A673 (cell line): Measurements from ENCODE around the gene CADM3. TPM values are rescaled to one million over a fixed set of nuclear protein-coding genes. Genes with fewer than 3 reads are reported as not detected.

Experiments
- BruUV-seq: library from RNA; stranded (reverse); fragments of 400-500 nt; replicated peaks from 2 replicates; lab custom pipeline; 2021; lab: Mats Ljungman, UMichigan
- CTCF ChIA-PET: fragments of 300-600 bp; sonication (Branson Sonifier 250); formaldehyde crosslinking; loops from one replicate; lab custom pipeline; 2022; ENCODE audit warnings: antibody characterized with exemption; lab: Charles Lee
- POLR2A ChIA-PET: fragments of 300-600 bp; sonication (Branson Sonifier 250); formaldehyde crosslinking; loops from one replicate; lab custom pipeline; 2022; ENCODE audit warnings: antibody characterized with exemption; ENCODE audit not compliant: low non-redundant PET; lab: Charles Lee
- DNase-seq: peaks from one replicate; pipeline ENCODE4 v3.0.0-alpha.2; 2015; ENCODE audit warnings: low spot score
- H3K27ac ChIP-seq: fragments of 200-600 bp; sonication (generic); 2 replicates; pipeline ENCODE4 v1.5.1; 2016; ENCODE audit warnings: mixed run types, low read depth, mild to moderate bottlenecking, mixed read lengths, antibody characterized with exemption, low read length; ENCODE audit not compliant: poor library complexity, severe bottlenecking
- H3K27me3 ChIP-seq: fragments of 200-600 bp; sonication (generic); replicated peaks from 2 replicates; pipeline ENCODE4 v1.6.1; 2017; ENCODE audit warnings: mixed run types, low read depth, mild to moderate bottlenecking, mixed read lengths, antibody characterized with exemption, low read length; ENCODE audit not compliant: insufficient read depth, poor library complexity
- H3K36me3 ChIP-seq: fragments of 200-600 bp; sonication (generic); 2 replicates; pipeline ENCODE4 v1.6.1; 2016; ENCODE audit warnings: mixed run types, mild to moderate bottlenecking, mixed read lengths, antibody characterized with exemption, low read length; ENCODE audit not compliant: insufficient read depth, poor library complexity, severe bottlenecking
- H3K4me1 ChIP-seq: fragments of 200-600 bp; sonication (generic); 2 replicates; pipeline ENCODE4 v1.6.1; 2017; ENCODE audit warnings: mixed run types, mild to moderate bottlenecking, mixed read lengths, antibody characterized with exemption, low read length; ENCODE audit not compliant: insufficient read depth, poor library complexity, severe bottlenecking
- H3K4me3 ChIP-seq: fragments of 200-600 bp; sonication (generic); 2 replicates; pipeline ENCODE4 v1.5.1; 2016; ENCODE audit warnings: low read depth, mixed run types, mild to moderate bottlenecking, mixed read lengths, low read length; ENCODE audit not compliant: poor library complexity, severe bottlenecking
- H3K9me3 ChIP-seq: fragments of 200-600 bp; sonication (generic); 2 replicates; pipeline ENCODE4 v1.6.1; 2016; ENCODE audit warnings: mixed run types, low read depth, mild to moderate bottlenecking, mixed read lengths, antibody characterized with exemption, low read length; ENCODE audit not compliant: poor library complexity, severe bottlenecking
- EZH2 ChIP-seq: fragments of 200-600 bp; sonication (generic); IDR thresholded peaks from 2 replicates; pipeline ENCODE4 v1.6.1; 2017; ENCODE audit warnings: borderline replicate concordance, low read depth, mild to moderate bottlenecking, mixed read lengths, antibody characterized with exemption, low read length; ENCODE audit not compliant: poor library complexity, severe bottlenecking
- intact Hi-C: fragments of 100-400 bp; cut with micrococcal nuclease; formaldehyde crosslinking; loops from one replicate; pipeline ENCODE4 v1.10.0; 2022; ENCODE audit not compliant: unreplicated experiment
- total RNA-seq: library from RNA; stranded (reverse); gene quantifications from 2 replicates; pipeline ENCODE4 v1.2.3, GENCODE V29; 2021
- TF ChIP-seq, protein P1 (sequence below): fragments of 300-800, 200-600 bp; sonication (generic); conservative IDR thresholded peaks from 2 replicates; pipeline ENCODE4 v1.5.1; 2017; ENCODE audit warnings: low read depth, mild to moderate bottlenecking, antibody characterized with exemption, low read length, moderate library complexity, mixed read lengths

CADM3 gene
- total RNA-seq, 1 experiment from 2014 or later: not detected

DNA sequence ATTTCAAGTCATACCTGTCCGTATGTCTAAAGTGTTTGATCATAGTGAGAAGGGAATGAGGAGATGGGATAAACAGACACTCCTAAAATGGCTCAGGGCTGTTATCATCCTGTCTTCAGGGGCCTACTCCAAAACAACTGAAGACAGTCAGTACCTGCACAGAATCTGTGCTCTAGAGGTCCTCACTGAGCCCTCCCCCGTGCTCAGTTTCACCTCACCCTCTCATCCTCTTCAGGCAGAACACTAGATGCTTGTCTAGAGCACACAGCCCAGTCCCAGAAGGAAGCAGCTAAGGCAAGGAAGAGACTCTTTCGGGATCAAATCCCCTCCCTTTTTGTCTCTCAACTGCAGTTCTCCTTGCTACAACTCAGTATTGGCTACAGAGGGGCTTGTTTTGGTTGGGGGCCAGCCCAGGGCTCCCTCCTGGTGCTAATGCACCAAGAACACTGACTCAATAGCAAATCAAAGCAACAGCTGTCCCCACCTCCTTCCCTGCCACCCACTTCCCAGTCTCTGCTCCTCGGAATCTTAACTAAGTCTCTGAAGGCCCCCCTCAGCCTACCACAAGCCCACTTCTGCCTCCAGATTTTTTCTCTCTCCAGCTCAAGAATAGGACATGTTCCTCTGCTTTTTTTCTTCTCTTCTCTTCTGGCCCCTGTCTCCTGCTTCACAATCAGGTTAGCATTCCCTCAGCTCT lies 10.1 kb downstream of the CADM3 start:
- TF ChIP-seq, protein P1, sequence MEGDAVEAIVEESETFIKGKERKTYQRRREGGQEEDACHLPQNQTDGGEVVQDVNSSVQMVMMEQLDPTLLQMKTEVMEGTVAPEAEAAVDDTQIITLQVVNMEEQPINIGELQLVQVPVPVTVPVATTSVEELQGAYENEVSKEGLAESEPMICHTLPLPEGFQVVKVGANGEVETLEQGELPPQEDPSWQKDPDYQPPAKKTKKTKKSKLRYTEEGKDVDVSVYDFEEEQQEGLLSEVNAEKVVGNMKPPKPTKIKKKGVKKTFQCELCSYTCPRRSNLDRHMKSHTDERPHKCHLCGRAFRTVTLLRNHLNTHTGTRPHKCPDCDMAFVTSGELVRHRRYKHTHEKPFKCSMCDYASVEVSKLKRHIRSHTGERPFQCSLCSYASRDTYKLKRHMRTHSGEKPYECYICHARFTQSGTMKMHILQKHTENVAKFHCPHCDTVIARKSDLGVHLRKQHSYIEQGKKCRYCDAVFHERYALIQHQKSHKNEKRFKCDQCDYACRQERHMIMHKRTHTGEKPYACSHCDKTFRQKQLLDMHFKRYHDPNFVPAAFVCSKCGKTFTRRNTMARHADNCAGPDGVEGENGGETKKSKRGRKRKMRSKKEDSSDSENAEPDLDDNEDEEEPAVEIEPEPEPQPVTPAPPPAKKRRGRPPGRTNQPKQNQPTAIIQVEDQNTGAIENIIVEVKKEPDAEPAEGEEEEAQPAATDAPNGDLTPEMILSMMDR: no peak
- no peak for TF ChIP-seq EZH2
- CTCF ChIA-PET: interaction anchor here (0.6 kb wide), 1 partner anchor 533 kb away, joined by 3 read pairs; no protein-coding TSS in a partner anchor
- BruUV-seq: no TSS peak

DNA sequence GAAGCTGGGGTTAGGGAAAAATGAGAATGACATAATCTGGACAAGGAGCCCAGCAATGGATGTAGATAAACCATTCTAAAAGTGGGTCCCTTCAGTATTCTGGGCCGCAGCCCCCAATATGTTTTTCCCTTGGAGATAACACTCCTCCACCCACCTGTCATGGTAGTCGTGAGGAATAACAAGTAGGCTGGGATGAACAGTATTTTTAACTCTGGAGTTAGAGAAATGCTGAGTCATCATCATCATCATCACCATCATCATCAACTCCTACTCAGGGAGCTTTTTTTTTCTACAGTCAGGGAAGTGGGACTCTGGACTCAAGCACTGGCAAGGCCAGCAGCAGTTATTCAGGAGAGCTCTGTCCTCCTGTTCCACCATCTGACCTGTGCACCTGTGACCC lies 12.8 kb downstream of the CADM3 start:
- ChIA-PET CTCF (no interaction called here), POLR2A (no interaction called here)
- Histone ChIP-seq H3K27me3 (peaks cover 83% of the 10 kb centered on the region), H3K36me3 (no peaks in the 10 kb centered on the region), H3K4me1 (no peaks in the 10 kb centered on the region), H3K9me3 (no peaks in the 10 kb centered on the region), H3K4me3 (no peak overlapping the region), H3K27ac (no peak overlapping the region)
- no TSS peak for BruUV-seq
- TF ChIP-seq, protein P1: no peak
- no peak for TF ChIP-seq EZH2
- intact Hi-C loops: no loop called here
- DNase-seq: no peak

More for the DNA sequence above, 10.1 kb downstream of the CADM3 start:
- DNase-seq: no peak
- intact Hi-C loops: no loop called here
- Histone ChIP-seq H3K4me1 (no peaks in the 10 kb centered on the region), H3K36me3 (no peaks in the 10 kb centered on the region), H3K9me3 (no peaks in the 10 kb centered on the region), H3K27ac (no peak overlapping the region), H3K4me3 (no peak overlapping the region), H3K27me3 (peaks cover 60% of the 10 kb centered on the region)
- POLR2A ChIA-PET: no interaction called here

DNA sequence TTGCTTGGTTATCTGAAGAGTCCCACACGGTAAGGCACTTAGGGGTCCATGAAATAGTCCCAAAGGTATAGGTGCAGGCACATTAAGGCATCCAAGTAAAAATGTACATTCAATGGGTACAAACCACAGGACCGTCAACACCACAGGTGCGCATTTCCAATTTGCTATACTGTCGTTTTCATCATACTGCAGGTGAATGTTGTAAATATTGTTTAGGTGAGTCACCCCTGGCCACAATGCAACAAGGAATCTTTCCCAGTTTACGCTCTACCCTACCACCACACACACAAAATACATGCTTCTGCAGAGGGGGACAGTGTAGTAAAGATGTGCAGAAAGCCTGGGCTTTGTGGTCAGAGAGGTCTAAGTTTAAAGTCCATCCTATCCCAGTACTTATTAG lies 13.7 kb downstream of the CADM3 start:
- Histone ChIP-seq H3K27ac (no peak overlapping the region), H3K4me3 (no peak overlapping the region), H3K36me3 (no peaks in the 10 kb centered on the region), H3K4me1 (no peaks in the 10 kb centered on the region), H3K9me3 (no peaks in the 10 kb centered on the region), H3K27me3 (peaks cover 85% of the 10 kb centered on the region)
- ChIA-PET CTCF (no interaction called here), POLR2A (no interaction called here)
- TF ChIP-seq, protein P1: no peak
- no peak for TF ChIP-seq EZH2
- no peak for DNase-seq
- intact Hi-C loops: no loop called here
- no TSS peak for BruUV-seq
